ENCODE data around the gene TNNI2. TPM values are rescaled to one million over a fixed set of nuclear protein-coding genes. Genes with fewer than 3 reads are reported as not detected.

The TNNI2 gene
- total and polyA plus RNA-seq, 2 donors (not counting 1 experiment from before 2014, with no cell fraction given), result 2.9 to 12.9 TPM

- DNase-seq, result no peak
- peak overlapping the region in 1 of 2 donors; percentile 72 for H3K27ac ChIP-seq (ENCODE audit: low read length in 2 of 2)
Measured at GRCh38 chr11:1879342-1879940, 40.7 kb downstream of the TNNI2 start.

More at GRCh38 chr11:1879342-1879940, 40.7 kb downstream of the TNNI2 start:
- Histone ChIP-seq H3K4me1 (ENCODE audit: control insufficient read depth in 2 of 2, insufficient read depth in 2 of 2, low read length in 2 of 2) (peaks cover 36 to 72% of the 10 kb centered on the region in 2 donors), H3K4me2 (replicated peaks; ENCODE audit: low read depth, low read length, poor library complexity, severe bottlenecking) (peak overlapping the region; percentile 61), H3K36me3 (replicated peaks in 1 of 2; ENCODE audit: control extremely low read depth in 1 of 2, control insufficient read depth in 1 of 2, extremely low read depth in 1 of 2, insufficient read depth in 2 of 2, low read length in 1 of 2) (peaks cover under 1 to 49% of the 10 kb centered on the region in 2 experiments), H4K20me1 (ENCODE audit: control insufficient read depth, insufficient read depth, low read length, poor library complexity, severe bottlenecking) (peaks cover 100% of the 10 kb centered on the region), H3K4me3 (ENCODE audit: control extremely low read depth in 1 of 5, extremely low read depth in 1 of 5, insufficient read depth in 1 of 5, low read depth in 2 of 5, low read length in 4 of 5) (no peak overlapping the region), H3K79me2 (ENCODE audit: control insufficient read depth, insufficient read depth, low read length) (peaks cover 57% of the 10 kb centered on the region), H3K27me3 (replicated peaks in 1 of 4; ENCODE audit: control extremely low read depth in 1 of 4, control insufficient read depth in 3 of 4, insufficient read depth in 4 of 4, low read length in 3 of 4) (no peaks in the 10 kb centered on the region), H3K9ac (ENCODE audit: low read length) (no peak overlapping the region), H3K9me3 (ENCODE audit: control extremely low read depth in 1 of 3, control insufficient read depth in 2 of 3, insufficient read depth in 1 of 3, low read length in 2 of 3) (no peaks in the 10 kb centered on the region), H2AFZ (ENCODE audit: insufficient read depth, low read depth, low read length, poor library complexity, severe bottlenecking) (no peak overlapping the region)
- intact Hi-C loops (cut with micrococcal nuclease), result no loop called here
- TF ChIP-seq CTCF (IDR thresholded peaks at IDR 0.05) (no peak), EZH2 (IDR thresholded peaks at IDR 0.05; ENCODE audit: borderline replicate concordance, insufficient read depth, low read depth, low read length, poor library complexity, severe bottlenecking) (no peak)
- no peaks in the 10 kb centered on the region for H3K9me3 Mint-ChIP-seq (ENCODE audit: insufficient read depth)
- ChIA-PET POLR2A (no interaction called here), CTCF (interaction anchor here (0.5 to 1.1 kb wide), 2 partner anchors 22 to 37 kb away, joined by 3 to 4 read pairs; no protein-coding TSS in a partner anchor)
- ATAC-seq (ENCODE audit: low read depth), result no peak
- peaks cover 55% of the 10 kb centered on the region for H3K4me1 Mint-ChIP-seq
- H3K27ac Mint-ChIP-seq, result peak overlapping the region; percentile 80
- no peaks in the 10 kb centered on the region for H3K27me3 Mint-ChIP-seq
- WGBS (ENCODE audit: insufficient coverage), result 89% methylated on average over 9 of the region's 13 CpGs
- peak overlapping the region; percentile 27 for H3K4me3 Mint-ChIP-seq
